IMR-90 (cell line): Measurements from ENCODE around the gene SKIL. TPM values are rescaled to one million over a fixed set of nuclear protein-coding genes. Genes with fewer than 3 reads are reported as not detected.

Experiments used
- ATAC-seq: fragments of 200-7000 bp; cut with Tn5 transposase; 2 replicates; pipeline ENCODE4 v1.9.1; 2020; ENCODE audit warnings: low read depth, mild to moderate bottlenecking, moderate library complexity
- BruUV-seq: library from RNA; stranded (reverse); fragments of 400-500 nt; replicated peaks from 2 replicates; lab custom pipeline; 2021; lab: Mats Ljungman, UMichigan
- CTCF ChIA-PET: fragments of 300-600 bp; formaldehyde crosslinking; extraction: SDS; loops from one replicate; lab custom pipeline; 2021; ENCODE audit warnings: antibody characterized with exemption; lab: Yijun Ruan, JAX
- POLR2A ChIA-PET: fragments of 300-600 bp; sonication (Branson Sonifier 250); formaldehyde crosslinking; loops from one replicate; lab custom pipeline; 2022; ENCODE audit warnings: antibody characterized with exemption; ENCODE audit not compliant: unreplicated experiment; lab: Charles Lee
- DNase-seq: peaks from one replicate; pipeline ENCODE4 v3.0.0; 2013
- H2AFZ ChIP-seq: replicated peaks from 2 replicates; pipeline ENCODE3; 2013; ENCODE audit warnings: low read length, mild to moderate bottlenecking; ENCODE audit not compliant: poor library complexity
- H2AK5ac ChIP-seq: 2 replicates; pipeline ENCODE4 v1.6.1; 2013; ENCODE audit warnings: low read depth, low read length, inconsistent platforms
- H2AK9ac ChIP-seq: replicated peaks from 2 replicates; pipeline ENCODE3; 2013; ENCODE audit warnings: mild to moderate bottlenecking, low read depth, low read length, moderate library complexity; ENCODE audit not compliant: poor library complexity
- H2BK120ac ChIP-seq: 2 replicates; pipeline ENCODE4 v1.6.1; 2013; ENCODE audit warnings: low read depth, low read length, inconsistent platforms
- H2BK15ac ChIP-seq: 3 replicates; pipeline ENCODE4 v1.6.1; 2013; ENCODE audit warnings: low read depth, low read length, inconsistent platforms
- H2BK20ac ChIP-seq: 2 replicates; pipeline ENCODE4 v1.6.1; 2013; ENCODE audit warnings: low read depth, mild to moderate bottlenecking, inconsistent platforms, low read length, moderate library complexity
- H2BK5ac ChIP-seq: 2 replicates; pipeline ENCODE4 v1.6.1; 2013; ENCODE audit warnings: mild to moderate bottlenecking, low read depth, low read length, inconsistent platforms; ENCODE audit not compliant: poor library complexity, severe bottlenecking
- H3K14ac ChIP-seq: replicated peaks from 2 replicates; pipeline ENCODE4 v1.6.1; 2013; ENCODE audit warnings: low read depth, low read length, inconsistent platforms
- H3K18ac ChIP-seq: 2 replicates; pipeline ENCODE4 v1.6.1; 2013; ENCODE audit warnings: low read depth, low read length, control low read depth
- H3K23ac ChIP-seq: 2 replicates; pipeline ENCODE4 v1.6.1; 2013; ENCODE audit warnings: low read depth, low read length, inconsistent platforms
- H3K27ac ChIP-seq: 2 replicates; pipeline ENCODE4 v1.5.1; 2013; ENCODE audit warnings: mild to moderate bottlenecking, control low read depth, low read length; ENCODE audit not compliant: insufficient read depth
- H3K27me3 ChIP-seq: 2 replicates; pipeline ENCODE4 v1.6.1; 2013; ENCODE audit warnings: low read length; ENCODE audit not compliant: control insufficient read depth, insufficient read depth
- H3K36me3 ChIP-seq: 2 replicates; pipeline ENCODE4 v1.6.1; 2013; ENCODE audit warnings: low read length, mixed read lengths; ENCODE audit not compliant: control insufficient read depth, insufficient read depth
- H3K4ac ChIP-seq: 2 replicates; pipeline ENCODE4 v1.6.1; 2013; ENCODE audit warnings: low read depth, low read length, inconsistent platforms
- H3K4me1 ChIP-seq: 2 replicates; pipeline ENCODE4 v1.6.1; 2013; ENCODE audit warnings: low read length, mixed read lengths; ENCODE audit not compliant: control insufficient read depth, insufficient read depth
- H3K4me2 ChIP-seq: 2 replicates; pipeline ENCODE4 v1.6.1; 2013; ENCODE audit warnings: low read depth, mild to moderate bottlenecking, control low read depth, low read length, moderate library complexity
- H3K4me3 ChIP-seq: 2 replicates; pipeline ENCODE4 v1.5.1; 2013; ENCODE audit warnings: low read depth, mild to moderate bottlenecking, control low read depth, low read length, moderate library complexity; ENCODE audit not compliant: insufficient read depth
- H3K56ac ChIP-seq: 2 replicates; pipeline ENCODE4 v1.6.1; 2013; ENCODE audit warnings: low read length, inconsistent platforms; ENCODE audit not compliant: insufficient read depth; ENCODE audit errors: extremely low read depth
- H3K79me1 ChIP-seq, 2 experiments: 2 replicates each; pipeline ENCODE4 v1.6.1; 2013; ENCODE audit warnings: low read length in 2 of 2, inconsistent platforms in 1 of 2, low read depth in 1 of 2
- H3K9ac ChIP-seq: 2 replicates; pipeline ENCODE4 v1.6.1; 2013; ENCODE audit warnings: low read depth, low read length, control low read depth
- H3K9me1 ChIP-seq: 2 replicates; pipeline ENCODE4 v1.6.1; 2013; ENCODE audit warnings: low read length, inconsistent platforms; ENCODE audit not compliant: insufficient read depth
- H3K9me3 ChIP-seq: 2 replicates; pipeline ENCODE4 v1.6.1; 2013; ENCODE audit warnings: low read length; ENCODE audit not compliant: control insufficient read depth, insufficient read depth
- H4K20me1 ChIP-seq: 2 replicates; pipeline ENCODE4 v1.6.1; 2013; ENCODE audit warnings: low read length, inconsistent platforms; ENCODE audit not compliant: insufficient read depth
- H4K5ac ChIP-seq: 2 replicates; pipeline ENCODE4 v1.6.1; 2013; ENCODE audit warnings: mild to moderate bottlenecking, low read depth, low read length, control low read depth
- H4K8ac ChIP-seq, 2 experiments: 2 replicates each; pipeline ENCODE4 v1.6.1; 2013; ENCODE audit warnings: low read depth in 2 of 2, low read length in 2 of 2, control low read depth in 1 of 2, inconsistent platforms in 1 of 2
- H4K91ac ChIP-seq: 2 replicates; pipeline ENCODE4 v1.6.1; 2013; ENCODE audit warnings: low read depth, low read length, inconsistent platforms; ENCODE audit not compliant: insufficient read depth
- BHLHE40 ChIP-seq: fragments of 150-350 bp; IDR thresholded peaks from 2 replicates; pipeline ENCODE4 v1.6.1; 2016; ENCODE audit warnings: mild to moderate bottlenecking, low read depth, low read length
- CEBPB ChIP-seq: IDR thresholded peaks from 2 replicates; pipeline ENCODE4 v1.6.1; 2012; ENCODE audit warnings: low read depth, low read length, improper control_type of control experiment
- CTCF ChIP-seq: conservative IDR thresholded peaks from 2 replicates; pipeline ENCODE4 v1.5.1; 2012; ENCODE audit warnings: mild to moderate bottlenecking, low read depth, low read length, improper control_type of control experiment
- ELK1 ChIP-seq: fragments of 150-350 bp; IDR thresholded peaks from 2 replicates; pipeline ENCODE4 v1.6.1; 2016; ENCODE audit warnings: low read depth, mild to moderate bottlenecking, low read length, moderate library complexity, borderline replicate concordance
- FOS ChIP-seq: fragments of 150-350 bp; IDR thresholded peaks from 2 replicates; pipeline ENCODE4 v1.6.1; 2016; ENCODE audit warnings: low read depth, low read length
- MAZ ChIP-seq: IDR thresholded peaks from 2 replicates; pipeline ENCODE4 v1.6.1; 2012; ENCODE audit warnings: low read depth, mild to moderate bottlenecking, low read length, improper control_type of control experiment, moderate library complexity, borderline replicate concordance
- MXI1 ChIP-seq: IDR thresholded peaks from 2 replicates; pipeline ENCODE4 v1.6.1; 2012; ENCODE audit warnings: low read depth, mild to moderate bottlenecking, low read length, moderate library complexity, borderline replicate concordance
- POLR2A ChIP-seq: IDR thresholded peaks from 2 replicates; pipeline ENCODE4 v1.6.1; 2012; ENCODE audit warnings: mild to moderate bottlenecking, low read depth, low read length
- RAD21 ChIP-seq: IDR thresholded peaks from 2 replicates; pipeline ENCODE4 v1.6.1; 2012; ENCODE audit warnings: low read length, improper control_type of control experiment
- RCOR1 ChIP-seq: IDR thresholded peaks from 2 replicates; pipeline ENCODE4 v1.6.1; 2012; ENCODE audit warnings: mild to moderate bottlenecking, low read length, improper control_type of control experiment; ENCODE audit not compliant: insufficient replicate concordance
- RFX5 ChIP-seq: IDR thresholded peaks from 2 replicates; pipeline ENCODE4 v1.8.0; 2012; ENCODE audit warnings: low read depth, mild to moderate bottlenecking, low read length, moderate library complexity
- SMC3 ChIP-seq: fragments of 150-350 bp; IDR thresholded peaks from 2 replicates; pipeline ENCODE4 v1.6.1; 2016; ENCODE audit warnings: low read depth, mild to moderate bottlenecking, antibody characterized with exemption, low read length, moderate library complexity
- USF2 ChIP-seq: fragments of 150-350 bp; IDR thresholded peaks from 2 replicates; pipeline ENCODE4 v1.6.1; 2017; ENCODE audit warnings: mild to moderate bottlenecking, antibody characterized with exemption, low read length, low read depth
- dilution Hi-C: fragments of 300-500 bp; cut with HindIII; formaldehyde crosslinking; loops from one replicate; pipeline ENCODE4 v1.14.3; 2018; ENCODE audit warnings: low sequenced_read_pairs; ENCODE audit not compliant: unreplicated experiment
- in situ Hi-C: fragments of 300-500 bp; cut with MboI; formaldehyde crosslinking; loops from 3 replicates; pipeline ENCODE4 v1.14.3; 2019; ENCODE audit warnings: low sequenced_read_pairs, inconsistent platforms, mixed read lengths
- intact Hi-C: fragments of 100-400 bp; cut with micrococcal nuclease; formaldehyde crosslinking; loops from 2 replicates; pipeline ENCODE4 v1.10.0; 2022
- polyA plus RNA-seq, 3 experiments: library from polyadenylated mRNA; depleted of rRNA; stranded (reverse); fragments of >200 nt; gene quantifications; 2 replicates each; pipeline ENCODE4 v1.2.3, GENCODE V29; 2012; ENCODE audit warnings: low replicate concordance in 1 of 3
- total RNA-seq: library from RNA; depleted of rRNA; stranded (reverse); fragments of >200 nt; gene quantifications from 2 replicates; pipeline ENCODE4 v1.2.3, GENCODE V29; 2012

SKIL gene
- total and polyA plus RNA-seq, 2 of the 4 experiments (the other 2 are of a cell fraction) = 9.2 to 55.9 TPM

- ChIA-PET CTCF (no interaction called here), POLR2A (no interaction called here)
- no peak overlapping the region for H2BK15ac ChIP-seq
- H4K91ac ChIP-seq = no peak overlapping the region
- no peak overlapping the region for H3K56ac ChIP-seq
- no peak overlapping the region for H3K4ac ChIP-seq
- in situ Hi-C loops = no loop called here
- no peak overlapping the region for H3K4me2 ChIP-seq
- H3K23ac ChIP-seq = no peak overlapping the region
- H2BK120ac ChIP-seq = no peak overlapping the region
- TF ChIP-seq POLR2A (no peak), RFX5 (no peak), USF2 (no peak), FOS (no peak), BHLHE40 (no peak), CEBPB (no peak), SMC3 (no peak), MAZ (no peak), RAD21 (no peak), MXI1 (no peak), CTCF (no peak), RCOR1 (no peak), ELK1 (no peak)
- H3K36me3 ChIP-seq = no peaks in the 10 kb centered on the region
- H3K4me1 ChIP-seq = no peaks in the 10 kb centered on the region
- ATAC-seq (no peak), DNase-seq (no peak)
- H2AK5ac ChIP-seq = no peak overlapping the region
- no peak overlapping the region for H2BK5ac ChIP-seq
- no peaks in the 10 kb centered on the region for H3K9me1 ChIP-seq
- no peak overlapping the region for H2AK9ac ChIP-seq
- intact Hi-C loops = no loop called here
- H2BK20ac ChIP-seq = no peak overlapping the region
- no peak overlapping the region for H3K18ac ChIP-seq
- no peak overlapping the region for H3K27ac ChIP-seq
- dilution Hi-C loops = loop anchor here (10.0 kb wide), 1 partner anchor 450 kb away; no protein-coding TSS in a partner anchor
- H3K27me3 ChIP-seq = no peaks in the 10 kb centered on the region
- no peaks in the 10 kb centered on the region for H3K9me3 ChIP-seq
- H3K9ac ChIP-seq = no peak overlapping the region
- no peak overlapping the region for H4K5ac ChIP-seq
- H3K79me1 ChIP-seq = no peaks in the 10 kb centered on the region
- BruUV-seq = no TSS peak
- H3K4me3 ChIP-seq = no peak overlapping the region
- no peak overlapping the region for H3K14ac ChIP-seq
- no peak overlapping the region for H2AFZ ChIP-seq
- H4K20me1 ChIP-seq = no peaks in the 10 kb centered on the region
- no peak overlapping the region for H4K8ac ChIP-seq
These were observed 47.6 kb downstream of the SKIL start for GRCh38 chr3:170405101-170405500.
